Thoracic aorta (tissue), 2 donors: ENCODE measurements around the gene ACTA2. TPM values are rescaled to one million over a fixed set of nuclear protein-coding genes. Genes with fewer than 3 reads are reported as not detected.

ENCODE experiments used
- ATAC-seq: fragments of 150-250 bp; one replicate; pipeline ENCODE4 v1.8.0; 2017; ENCODE audit warnings: low read depth; ENCODE audit not compliant: insufficient number of reproducible peaks, low FRiP score
- DNase-seq: peaks from one replicate; pipeline ENCODE4 v3.0.0-alpha.2; 2020; ENCODE audit warnings: low spot score
- H3K27ac ChIP-seq, 2 donors: fragments of 200-600 bp; sonication (generic); 1 replicate in 1 of 2; 2 replicates in 1 of 2; pipeline ENCODE4 v1.5.1; 2016; ENCODE audit warnings: mild to moderate bottlenecking in 2 of 2, moderate library complexity in 2 of 2
- H3K27me3 ChIP-seq: fragments of 200-600 bp; sonication (generic); replicated peaks from 2 replicates; pipeline ENCODE4 v1.6.0; 2016; ENCODE audit warnings: mild to moderate bottlenecking; ENCODE audit not compliant: insufficient read depth
- H3K36me3 ChIP-seq: fragments of 200-600 bp; sonication (generic); one replicate; pipeline ENCODE4 v1.5.1; 2016
- H3K4me1 ChIP-seq, 2 donors: fragments of 200-600 bp; sonication (generic); 1 replicate in 1 of 2; 2 replicates in 1 of 2; pipeline versions ENCODE4 v1.5.1 to v1.6.0; 2016; ENCODE audit warnings: low read depth in 2 of 2, mild to moderate bottlenecking in 1 of 2; ENCODE audit not compliant: control insufficient read depth in 1 of 2
- H3K4me3 ChIP-seq: fragments of 200-600 bp; sonication (generic); 2 replicates; pipeline ENCODE4 v1.5.1; 2016; ENCODE audit warnings: mild to moderate bottlenecking
- H3K9me3 ChIP-seq: fragments of 200-600 bp; sonication (generic); 2 replicates; pipeline ENCODE4 v1.5.1; 2016
- total RNA-seq, 2 donors: library from RNA; depleted of rRNA; stranded (reverse); fragments of >200 nt; gene quantifications; one replicate each; pipeline versions ENCODE4 v1.1.0 to v1.2.3, GENCODE V29; 2016
- TF ChIP-seq, protein P1 (sequence below): fragments of 200-600 bp; sonication (generic); IDR thresholded peaks from one replicate; pipeline ENCODE4 v1.5.1; 2019; ENCODE audit warnings: antibody characterized with exemption

ACTA2 gene
- total RNA-seq, 2 donors from 2014 or later = 4,797 to 12,240 TPM

DNA sequence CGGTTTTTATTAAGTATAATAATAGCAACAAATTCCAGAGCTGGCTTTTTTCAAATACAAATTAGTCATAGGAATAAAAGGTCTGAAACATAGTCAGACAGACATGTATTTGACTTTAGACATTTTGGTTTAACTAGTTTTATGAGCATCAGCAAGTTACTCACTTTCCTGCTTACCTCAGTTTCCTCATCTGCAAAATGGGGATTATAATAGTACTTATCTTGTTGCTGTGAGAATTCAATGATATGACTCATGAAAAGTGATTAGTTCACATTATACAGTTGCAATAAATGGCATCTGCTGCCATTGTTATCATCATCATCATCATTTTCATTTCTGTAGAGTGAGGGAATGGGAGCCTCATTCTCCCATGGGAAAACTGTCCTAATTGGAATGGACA, 33.5 kb downstream of the ACTA2 start:
- Histone ChIP-seq H3K9me3 (no peaks in the 10 kb centered on the region), H3K36me3 (no peaks in the 10 kb centered on the region), H3K4me3 (no peak overlapping the region), H3K27me3 (no peaks in the 10 kb centered on the region), H3K4me1 (peaks cover 6 to 10% of the 10 kb centered on the region in 2 donors), H3K27ac (no peak overlapping the region)
- TF ChIP-seq, protein P1, sequence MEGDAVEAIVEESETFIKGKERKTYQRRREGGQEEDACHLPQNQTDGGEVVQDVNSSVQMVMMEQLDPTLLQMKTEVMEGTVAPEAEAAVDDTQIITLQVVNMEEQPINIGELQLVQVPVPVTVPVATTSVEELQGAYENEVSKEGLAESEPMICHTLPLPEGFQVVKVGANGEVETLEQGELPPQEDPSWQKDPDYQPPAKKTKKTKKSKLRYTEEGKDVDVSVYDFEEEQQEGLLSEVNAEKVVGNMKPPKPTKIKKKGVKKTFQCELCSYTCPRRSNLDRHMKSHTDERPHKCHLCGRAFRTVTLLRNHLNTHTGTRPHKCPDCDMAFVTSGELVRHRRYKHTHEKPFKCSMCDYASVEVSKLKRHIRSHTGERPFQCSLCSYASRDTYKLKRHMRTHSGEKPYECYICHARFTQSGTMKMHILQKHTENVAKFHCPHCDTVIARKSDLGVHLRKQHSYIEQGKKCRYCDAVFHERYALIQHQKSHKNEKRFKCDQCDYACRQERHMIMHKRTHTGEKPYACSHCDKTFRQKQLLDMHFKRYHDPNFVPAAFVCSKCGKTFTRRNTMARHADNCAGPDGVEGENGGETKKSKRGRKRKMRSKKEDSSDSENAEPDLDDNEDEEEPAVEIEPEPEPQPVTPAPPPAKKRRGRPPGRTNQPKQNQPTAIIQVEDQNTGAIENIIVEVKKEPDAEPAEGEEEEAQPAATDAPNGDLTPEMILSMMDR = no peak
- DNase-seq = no peak
- ATAC-seq = no peak

DNA sequence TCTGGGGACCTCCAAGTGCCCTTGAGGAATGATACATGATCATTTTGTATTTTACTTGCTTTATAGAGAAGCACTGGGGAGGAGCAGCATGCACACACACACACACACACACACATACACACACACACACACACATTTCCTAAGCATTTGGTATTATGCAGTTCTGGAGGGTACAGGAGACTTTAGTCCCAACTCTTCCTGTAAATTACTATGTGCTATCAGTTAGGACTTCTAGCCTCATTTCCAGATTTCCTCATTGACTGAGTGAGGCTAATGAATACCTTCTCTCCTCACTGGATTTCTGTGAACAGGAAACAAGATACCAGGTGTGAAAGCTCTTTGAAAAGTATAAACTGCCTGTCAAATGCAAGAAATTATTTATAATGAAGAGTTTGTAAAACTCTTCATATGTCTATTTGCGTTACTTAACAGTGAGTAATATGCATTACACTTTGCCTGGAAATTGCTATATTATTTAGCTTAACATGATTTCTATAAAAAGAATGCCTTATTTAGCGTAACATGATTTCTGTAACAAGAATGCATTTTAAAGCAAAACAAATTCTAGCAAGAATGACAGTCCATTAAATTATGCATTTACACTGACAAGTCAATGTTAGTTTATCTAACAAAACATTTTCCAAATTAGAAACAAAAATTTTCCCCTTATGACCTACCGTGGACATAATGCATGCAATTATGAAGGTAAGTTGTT, 34.2 kb downstream of the ACTA2 start:
- TF ChIP-seq, protein P1 = no peak
- no peaks in the 10 kb centered on the region for H3K9me3 ChIP-seq
- DNase-seq (no peak), ATAC-seq (no peak)
- H3K4me3 ChIP-seq = no peak overlapping the region
- peaks cover 6 to 10% of the 10 kb centered on the region in 2 donors for H3K4me1 ChIP-seq
- no peaks in the 10 kb centered on the region for H3K27me3 ChIP-seq
- no peaks in the 10 kb centered on the region for H3K36me3 ChIP-seq
- no peak overlapping the region for H3K27ac ChIP-seq

DNA sequence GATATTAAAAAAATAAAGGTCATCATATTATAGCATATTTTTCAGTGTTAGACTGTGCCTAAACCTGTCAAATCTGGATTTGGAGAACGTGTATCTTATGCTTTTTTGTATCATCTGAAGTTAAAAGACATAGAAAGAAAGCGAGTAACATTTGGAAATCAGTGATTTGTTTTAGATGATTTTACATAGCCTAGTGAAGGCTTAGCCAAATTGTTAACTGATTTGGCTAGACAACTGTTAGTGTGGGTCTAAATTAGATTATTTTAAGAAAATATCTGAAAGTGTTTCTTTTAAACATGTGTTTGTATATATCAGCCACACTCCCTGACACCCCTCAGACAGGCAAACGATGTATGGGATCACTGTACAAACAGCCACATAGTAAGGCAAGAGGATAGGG, 35.6 kb downstream of the ACTA2 start:
- ATAC-seq (no peak), DNase-seq (no peak)
- H3K36me3 ChIP-seq = no peaks in the 10 kb centered on the region
- peaks cover 6 to 10% of the 10 kb centered on the region in 2 donors for H3K4me1 ChIP-seq
- H3K27ac ChIP-seq = no peak overlapping the region
- no peaks in the 10 kb centered on the region for H3K9me3 ChIP-seq
- TF ChIP-seq, protein P1 = no peak
- H3K4me3 ChIP-seq = no peak overlapping the region
- H3K27me3 ChIP-seq = no peaks in the 10 kb centered on the region

DNA sequence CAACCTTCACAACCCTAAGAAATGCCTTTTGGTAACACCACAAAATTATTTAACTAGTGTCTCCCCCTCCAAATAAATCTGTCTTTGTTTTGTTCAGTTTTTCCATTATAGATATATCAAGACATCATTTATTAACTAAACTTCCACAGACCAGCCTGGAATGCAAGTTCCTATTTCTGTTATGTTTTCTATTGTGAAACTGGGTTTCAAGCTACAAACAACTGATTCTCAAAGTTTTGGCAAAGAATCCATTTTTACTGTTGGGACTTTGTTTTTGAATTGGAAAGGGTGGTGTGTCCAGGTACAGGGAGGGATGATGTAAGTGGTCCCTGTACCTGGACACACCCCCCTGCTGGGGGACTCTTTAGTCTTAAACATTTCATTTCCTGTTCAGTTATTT, 36.3 kb downstream of the ACTA2 start:
- H3K4me1 ChIP-seq = peaks cover 6 to 9% of the 10 kb centered on the region in 2 donors
- TF ChIP-seq, protein P1 = no peak
- H3K27me3 ChIP-seq = no peaks in the 10 kb centered on the region
- H3K36me3 ChIP-seq = no peaks in the 10 kb centered on the region
- DNase-seq (no peak), ATAC-seq (no peak)
- no peak overlapping the region for H3K27ac ChIP-seq
- H3K9me3 ChIP-seq = no peaks in the 10 kb centered on the region
- H3K4me3 ChIP-seq = no peak overlapping the region

DNA sequence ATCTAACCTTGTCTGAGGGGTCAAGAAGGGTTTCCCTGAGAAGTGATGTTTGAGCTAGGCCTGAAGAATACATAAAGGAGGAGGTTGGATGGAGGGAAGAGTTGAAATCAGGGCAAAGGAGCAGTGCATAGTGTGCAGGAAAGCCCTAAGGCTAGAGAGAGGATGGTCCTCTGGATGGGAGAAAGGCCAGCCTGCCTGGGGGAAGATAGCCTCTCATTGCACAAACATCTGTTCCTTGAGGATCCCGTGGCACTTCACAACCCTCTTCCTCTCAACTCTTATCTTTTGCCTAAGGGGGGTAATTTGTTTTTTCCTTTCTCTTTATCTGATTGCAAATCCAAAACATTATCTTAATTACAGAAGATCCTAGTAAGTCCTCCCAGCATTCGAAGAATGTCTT, 36.8 kb downstream of the ACTA2 start:
- no peak overlapping the region for H3K4me3 ChIP-seq
- TF ChIP-seq, protein P1 = no peak
- H3K36me3 ChIP-seq = no peaks in the 10 kb centered on the region
- H3K27me3 ChIP-seq = no peaks in the 10 kb centered on the region
- H3K9me3 ChIP-seq = no peaks in the 10 kb centered on the region
- H3K27ac ChIP-seq = no peak overlapping the region
- no peak for DNase-seq
- ATAC-seq = no peak
- H3K4me1 ChIP-seq = peaks cover 3 to 4% of the 10 kb centered on the region in 2 donors
